ELF-1 (cell line): ENCODE measurements around the gene ADAMTS20.
"Not testable (repeated sequence)": the region's sequence is repeated elsewhere in the genome, so short reads cannot be mapped to it uniquely, and the experiment has no call there.

Source experiments
- DNase-seq: peaks from one replicate; pipeline ENCODE4 v3.0.0-alpha.2; 2016; ENCODE audit warnings: low read depth, low spot score

ADAMTS20 gene

GRCh38 chr12:43551971-43552559 is at the start of gene ADAMTS20:
Gene ADAMTS20 (minus strand): TSS chr12:43552203. CDS start chr12:43551921, 282 bp downstream.
- peak; percentile 91 for DNase-seq

DNA sequence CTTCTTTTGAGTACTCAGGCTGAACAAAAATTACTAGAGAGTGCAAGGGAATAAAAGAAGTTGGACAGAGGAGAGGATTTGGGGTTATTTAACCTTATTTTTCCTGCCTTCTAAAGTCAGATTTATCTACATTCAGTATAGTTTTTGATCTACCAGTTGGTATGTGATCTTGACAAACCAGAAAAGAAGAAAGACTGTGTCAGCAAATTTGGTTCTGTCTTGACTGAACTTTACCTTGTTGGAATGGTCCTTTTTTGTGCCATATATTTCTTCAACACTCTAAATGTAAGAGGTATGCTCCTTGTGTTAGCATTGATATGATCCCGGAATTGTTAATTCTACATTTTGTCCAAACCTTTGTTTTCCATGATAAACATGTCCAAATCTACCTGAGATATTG is 47.7 kb upstream of the ADAMTS20 start:
- no peak for DNase-seq

GRCh38 chr12:43599066-43599465 is 47.1 kb upstream of the ADAMTS20 start:
- no peak for DNase-seq

GRCh38 chr12:43590307-43590706 is 38.3 kb upstream of the ADAMTS20 start:
- DNase-seq = no peak

DNA sequence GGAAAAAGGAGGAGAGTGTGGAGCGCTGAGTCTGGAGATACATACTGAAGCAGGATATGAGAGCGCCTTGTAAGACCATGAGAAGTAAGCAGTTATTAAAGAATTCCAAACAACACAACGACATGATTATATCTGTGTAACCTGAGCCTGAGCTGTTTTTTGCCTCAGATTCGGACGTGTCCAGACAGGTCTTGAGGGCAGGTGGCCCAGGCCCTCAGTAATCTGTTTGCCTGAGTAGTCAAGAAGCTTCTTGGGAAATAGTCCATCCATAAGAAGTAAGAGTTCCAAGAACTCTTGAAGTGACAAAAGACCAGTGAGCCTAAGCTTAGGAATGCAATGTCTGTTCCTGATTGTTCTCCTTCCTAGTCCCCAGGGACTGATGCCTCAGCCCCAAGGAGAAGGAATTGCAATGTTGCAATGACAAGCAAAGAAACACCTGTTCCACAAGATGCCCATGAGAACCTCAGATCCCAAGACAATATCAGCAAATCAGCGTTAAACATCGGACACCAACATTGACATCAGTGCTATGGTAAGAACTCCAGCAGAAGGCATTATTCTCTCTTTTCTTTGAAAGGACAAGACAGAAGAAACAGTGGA is 34.7 kb upstream of the ADAMTS20 start:
- DNase-seq = no peak

- DNase-seq = no peak
Measured at GRCh38 chr12:43585676-43586075, 33.7 kb upstream of the ADAMTS20 start.

- no peak for DNase-seq
Measured at GRCh38 chr12:43580601-43581000, 28.6 kb upstream of the ADAMTS20 start.

GRCh38 chr12:43579206-43579605 is 27.2 kb upstream of the ADAMTS20 start:
- DNase-seq = no peak

GRCh38 chr12:43578782-43579181 is 26.8 kb upstream of the ADAMTS20 start:
- no peak for DNase-seq

DNA sequence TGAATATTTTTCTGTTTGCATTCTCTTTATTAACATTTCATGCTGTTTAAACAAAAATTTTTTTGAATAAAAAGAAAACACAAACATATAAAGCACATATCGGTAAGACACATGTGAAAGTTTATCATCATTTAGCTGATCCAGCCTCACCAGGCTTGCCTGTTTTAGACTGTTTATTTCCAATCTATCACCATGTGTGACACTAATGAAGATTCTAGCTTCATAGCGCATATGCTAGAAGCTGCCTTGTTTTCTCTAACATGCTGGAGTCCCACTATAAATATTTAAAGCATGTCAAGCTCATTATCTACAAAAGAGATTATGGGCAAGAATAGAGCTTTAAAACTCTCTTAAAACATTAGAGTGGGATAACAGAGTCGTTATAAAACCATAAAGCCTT is 25.4 kb upstream of the ADAMTS20 start:
- no peak for DNase-seq

DNA sequence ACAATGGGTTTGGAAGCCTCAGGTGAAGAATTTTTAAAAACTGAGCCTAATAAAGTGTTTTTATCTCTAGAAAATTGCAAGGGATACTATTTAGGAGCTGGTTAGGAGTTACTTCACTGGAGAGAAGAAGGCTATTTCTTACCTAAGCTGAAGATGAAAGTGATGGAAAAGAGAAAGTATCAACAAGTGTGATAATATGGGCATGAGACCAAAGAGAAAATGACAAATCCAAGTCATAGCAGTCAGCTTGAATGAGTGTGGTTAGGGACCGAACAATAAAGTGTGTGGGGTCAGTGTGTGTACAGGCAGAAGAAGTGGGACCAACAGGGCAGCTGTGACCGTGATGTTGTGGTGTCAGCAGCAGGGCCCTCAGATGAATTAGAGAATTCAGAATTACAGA is 24.2 kb upstream of the ADAMTS20 start:
- DNase-seq = no peak

- DNase-seq = no peak
Measured at GRCh38 chr12:43571885-43572284, 19.9 kb upstream of the ADAMTS20 start.

DNA sequence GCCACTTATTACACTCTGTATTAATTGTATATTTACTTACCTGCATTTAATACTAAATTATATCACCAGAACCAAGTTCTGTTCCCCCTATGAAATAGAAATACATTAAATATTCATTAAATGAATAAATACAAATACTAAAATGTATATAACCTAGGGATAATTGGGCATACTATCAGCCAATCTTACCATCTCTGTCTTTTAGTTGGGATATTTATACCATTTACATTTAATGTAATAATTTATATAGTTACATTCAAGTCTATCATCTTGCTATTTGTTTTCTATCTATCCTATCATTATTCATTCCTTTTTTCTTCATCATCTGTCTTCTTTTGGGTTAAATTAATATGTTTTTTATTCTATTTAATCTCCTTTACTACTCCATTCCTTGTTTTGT is 4.1 kb upstream of the ADAMTS20 start:
- no peak for DNase-seq

DNA sequence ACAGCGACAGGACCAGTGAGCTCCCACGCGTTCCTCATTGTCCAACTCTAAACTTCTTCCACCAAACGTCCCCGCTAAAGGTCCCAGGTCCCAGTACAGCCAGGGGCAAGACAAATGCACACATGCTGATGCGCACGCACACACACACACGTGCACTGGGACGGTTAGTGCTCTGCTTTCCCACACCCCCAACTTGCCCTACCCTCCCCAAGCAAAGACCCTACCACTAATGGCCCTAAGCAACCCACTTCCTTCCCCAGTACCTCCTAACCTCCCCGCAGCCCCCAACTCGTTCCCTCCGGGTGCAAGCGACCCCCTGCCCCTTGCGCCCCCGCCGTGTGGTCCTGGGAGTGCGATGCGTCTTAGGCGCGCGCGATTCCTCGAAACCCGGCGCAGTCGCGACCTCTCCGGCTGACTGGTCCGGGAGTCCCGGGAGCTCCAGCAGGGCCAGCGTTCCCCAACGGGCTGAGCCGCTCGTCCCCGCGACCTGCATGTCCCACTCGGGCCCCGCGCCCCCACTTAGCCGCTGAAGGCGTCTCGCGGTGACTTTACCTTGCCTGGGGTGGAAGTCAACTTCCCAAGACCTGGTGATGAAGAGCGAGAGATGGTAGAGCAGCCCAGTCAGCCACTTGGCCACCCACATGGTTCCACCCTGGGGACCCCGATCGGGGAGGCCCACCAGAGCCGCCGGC is 578 bp downstream of the ADAMTS20 start:
- DNase-seq = peak; percentile 17

DNA sequence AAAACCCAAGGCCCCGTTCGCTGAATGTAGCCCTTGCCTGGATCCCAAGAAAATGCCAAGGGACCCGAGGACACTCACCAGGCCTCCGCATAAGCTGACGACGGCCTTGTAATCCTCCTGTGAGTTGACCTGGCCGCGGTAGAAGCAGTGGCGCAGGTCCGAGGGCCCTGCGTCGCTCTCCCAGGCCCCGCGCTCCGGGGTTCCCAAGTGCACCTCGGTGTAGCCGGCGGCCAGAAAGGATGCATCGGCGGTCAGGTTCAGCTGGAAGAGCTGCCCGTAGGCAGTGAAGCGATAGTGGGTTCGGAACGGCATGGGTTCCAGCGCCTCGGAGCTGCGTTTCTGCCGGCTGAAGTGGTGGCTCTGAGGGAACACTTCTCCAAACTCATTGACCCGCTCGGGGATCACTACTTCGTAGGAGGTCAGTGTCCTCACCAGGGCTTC is 1.2 kb downstream of the ADAMTS20 start:
- DNase-seq = peak; percentile 18

DNA sequence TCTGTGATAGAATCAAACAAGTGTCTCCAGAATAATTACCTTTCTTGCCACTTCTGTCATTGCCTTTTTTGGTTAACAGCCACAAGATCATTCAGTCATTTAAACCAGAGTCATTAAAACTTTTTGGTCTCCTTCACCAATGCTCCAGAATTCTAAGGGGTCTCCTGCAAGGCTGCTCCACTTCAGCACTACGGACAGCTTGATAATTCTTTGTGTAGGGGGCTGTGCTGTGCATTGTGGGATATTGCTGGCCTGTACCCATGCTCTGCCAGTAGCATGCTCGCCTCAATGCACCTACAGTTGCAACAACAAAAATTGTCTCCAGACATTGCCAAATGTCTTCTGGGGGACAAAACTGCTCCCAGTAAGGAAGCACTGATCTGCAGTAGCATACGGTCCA is 7.3 kb downstream of the ADAMTS20 start:
- no peak for DNase-seq

DNA sequence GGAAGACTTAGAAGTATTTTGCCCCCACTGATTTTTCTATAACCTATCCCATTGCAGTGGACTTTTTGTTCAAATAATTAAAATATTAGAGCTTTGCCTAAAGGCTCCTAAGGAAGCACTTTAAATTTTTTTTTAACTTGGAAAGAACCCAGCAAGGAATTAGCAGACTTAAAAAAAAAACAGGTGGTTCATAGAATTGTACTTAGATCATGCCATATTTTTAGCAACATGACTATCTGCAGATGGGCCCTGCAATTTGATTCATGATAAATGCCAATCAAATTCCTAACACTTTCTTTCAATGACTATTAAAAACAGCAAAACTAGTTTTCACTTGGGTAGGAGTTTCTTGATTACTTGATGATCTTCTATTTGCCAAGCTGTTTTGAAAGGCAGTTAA is 11.5 kb downstream of the ADAMTS20 start:
- DNase-seq = no peak

- not testable (repeated sequence) for DNase-seq
Measured at GRCh38 chr12:43537675-43538074, 14.3 kb downstream of the ADAMTS20 start.

GRCh38 chr12:43516045-43516444 is 36.0 kb downstream of the ADAMTS20 start:
- DNase-seq = no peak

GRCh38 chr12:43501703-43502102 is 50.3 kb downstream of the ADAMTS20 start:
- DNase-seq = no peak

GRCh38 chr12:43493261-43493797 is 58.7 kb downstream of the ADAMTS20 start:
- no peak for DNase-seq

- no peak for DNase-seq
Measured at GRCh38 chr12:43482311-43483085, 69.5 kb downstream of the ADAMTS20 start.
